HG03135 (cell line): Measurements from ENCODE around the gene CLDN1.

ENCODE experiments used
- ATAC-seq: cut with Tn5 transposase; IDR thresholded peaks from one replicate; pipeline ENCODE4 v1.9.1; 2021; ENCODE audit warnings: mild to moderate bottlenecking, moderate library complexity; ENCODE audit not compliant: unreplicated experiment

The CLDN1 gene

DNA sequence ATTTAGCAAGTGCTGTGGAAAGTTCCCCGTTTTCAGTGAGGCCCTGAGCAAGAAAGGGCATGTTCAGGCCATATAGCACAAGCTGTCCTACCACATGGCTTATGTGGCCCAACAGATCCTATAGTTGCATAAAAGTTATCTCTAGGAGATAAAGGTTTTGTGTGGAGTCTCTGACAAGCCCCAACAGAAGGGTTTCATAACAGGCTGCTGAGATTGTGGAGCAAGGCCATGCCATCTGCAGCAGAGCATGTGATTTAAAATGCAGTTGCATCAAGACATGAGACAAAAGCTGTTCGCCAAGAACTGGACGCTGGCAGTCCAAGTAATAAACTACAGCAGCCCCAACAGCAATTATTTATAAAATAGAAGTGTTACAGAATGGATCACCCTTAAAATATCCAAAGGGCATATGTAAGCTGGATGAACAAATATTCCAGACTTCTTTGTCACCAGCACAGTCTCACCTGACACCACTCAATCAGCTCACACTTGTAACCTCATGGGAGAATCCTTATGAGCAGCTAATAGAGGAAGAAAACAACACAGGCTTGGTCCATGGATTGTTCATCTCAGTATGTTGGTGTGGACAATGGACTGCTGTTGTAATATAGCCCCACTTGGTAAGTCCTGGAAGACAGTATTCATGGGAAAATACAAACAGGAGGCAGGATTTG, 14.4 kb upstream of the CLDN1 start:
- ATAC-seq: no peak

DNA sequence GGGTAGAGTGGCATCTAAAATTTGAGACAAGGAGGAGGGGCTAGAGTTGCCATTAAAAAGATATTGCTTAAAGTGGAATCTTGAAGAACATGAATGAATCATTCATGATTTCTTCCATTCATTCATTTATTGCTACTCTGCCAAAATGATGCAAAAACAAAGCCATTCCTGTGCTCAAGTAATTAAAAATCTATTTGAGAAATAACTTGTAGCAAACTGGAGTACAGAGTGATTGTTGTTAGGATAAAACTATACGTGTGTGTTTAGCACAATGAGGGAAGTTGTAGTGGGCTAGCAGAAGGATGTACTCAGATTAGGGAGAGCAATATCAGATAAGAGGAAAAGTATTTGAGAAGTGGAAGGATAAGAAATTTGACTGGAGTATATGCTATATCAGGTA, 11.7 kb upstream of the CLDN1 start:
- no peak for ATAC-seq

DNA sequence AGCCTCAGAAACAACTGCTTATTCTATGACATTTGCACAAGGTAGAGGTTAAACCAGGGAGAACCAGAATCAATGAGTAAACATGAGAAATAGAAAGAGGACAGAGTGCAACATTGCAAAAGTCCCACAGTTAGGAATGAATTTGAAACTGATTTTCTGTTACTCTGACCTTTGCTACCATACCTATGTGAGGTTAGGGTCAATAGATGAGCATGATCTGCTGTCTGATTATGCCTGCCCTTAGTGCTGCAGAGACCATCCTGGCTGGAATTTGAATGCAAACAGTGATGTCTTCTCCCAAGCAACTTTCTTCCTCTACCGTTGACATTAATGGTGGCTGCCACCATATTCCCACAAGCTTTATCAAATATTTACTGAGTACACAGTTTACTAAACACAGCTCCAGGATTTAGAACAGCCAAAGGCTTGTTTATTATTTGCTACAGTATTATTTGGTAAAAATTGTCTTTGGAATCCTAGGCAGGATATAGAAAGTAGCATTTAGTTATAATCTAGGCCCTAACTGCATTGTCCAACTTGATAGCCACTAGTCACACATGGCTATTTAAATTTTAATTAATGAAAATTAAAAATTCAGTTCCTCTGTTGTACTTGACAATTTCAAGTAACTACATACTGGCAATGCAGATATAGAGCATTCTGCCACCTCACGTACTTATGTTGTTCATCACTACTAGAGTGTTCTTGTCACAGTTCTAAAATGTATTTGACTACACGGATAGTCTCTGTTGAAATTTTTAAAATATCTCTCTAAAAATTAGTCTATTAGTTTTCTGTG, 8.9 kb upstream of the CLDN1 start:
- ATAC-seq: no peak

DNA sequence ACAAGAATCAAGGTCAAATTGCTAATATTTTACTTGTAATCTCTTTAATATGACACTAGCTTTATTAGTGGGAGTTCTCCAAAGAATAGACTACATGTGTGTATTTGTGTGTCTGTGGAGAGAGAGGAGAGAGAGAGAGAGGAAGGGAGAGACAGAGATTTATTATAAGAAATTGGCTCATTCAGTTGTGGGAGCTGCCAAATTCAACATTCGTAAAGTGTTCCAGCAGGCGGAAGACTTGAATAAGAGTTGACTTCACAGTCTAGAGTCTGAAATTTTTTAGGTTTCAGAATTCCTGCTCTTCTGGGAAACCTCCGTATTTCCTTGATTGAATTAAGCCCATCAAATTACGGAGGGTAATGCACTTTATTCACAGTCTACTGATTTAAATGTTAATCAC, 4.7 kb upstream of the CLDN1 start:
- ATAC-seq: no peak

DNA sequence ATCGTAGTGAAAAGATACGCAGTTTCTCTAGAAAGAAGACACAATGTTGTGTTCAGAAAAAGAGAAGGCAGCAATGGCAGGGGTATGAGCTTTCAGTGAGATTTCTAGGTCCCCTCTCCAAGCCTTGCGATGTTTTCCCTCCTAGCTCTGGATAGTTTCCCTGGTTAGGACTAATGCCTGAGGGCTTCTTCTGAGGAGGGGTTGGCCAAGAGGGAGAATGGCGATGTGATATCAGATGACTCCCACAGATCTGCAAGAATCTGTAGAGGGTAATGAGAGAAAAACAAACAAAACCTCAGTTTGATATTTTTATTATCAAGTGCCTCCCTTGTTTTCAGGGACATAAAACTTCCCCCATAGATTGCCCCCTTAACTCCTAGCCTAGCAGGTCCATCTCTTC, 4.1 kb upstream of the CLDN1 start:
- ATAC-seq: no peak

DNA sequence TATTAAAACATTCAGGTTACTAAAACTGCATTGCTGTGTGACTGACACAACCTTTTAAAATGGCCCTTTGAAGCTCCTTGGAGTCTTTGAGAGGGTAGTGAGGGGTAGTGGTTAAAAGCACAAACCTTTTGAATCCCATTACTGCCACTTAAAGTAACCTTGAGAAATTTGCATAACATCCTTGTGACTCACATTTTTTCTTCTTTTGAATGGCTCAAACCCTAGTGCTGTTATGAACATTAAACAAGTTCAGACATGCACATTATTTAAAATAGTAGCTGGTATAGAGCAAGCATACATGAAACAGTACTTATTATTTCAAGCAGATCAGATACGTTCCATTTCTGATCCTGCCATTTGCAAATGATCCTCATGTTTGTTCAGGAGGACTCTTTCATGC, 3.7 kb upstream of the CLDN1 start:
- no peak for ATAC-seq

DNA sequence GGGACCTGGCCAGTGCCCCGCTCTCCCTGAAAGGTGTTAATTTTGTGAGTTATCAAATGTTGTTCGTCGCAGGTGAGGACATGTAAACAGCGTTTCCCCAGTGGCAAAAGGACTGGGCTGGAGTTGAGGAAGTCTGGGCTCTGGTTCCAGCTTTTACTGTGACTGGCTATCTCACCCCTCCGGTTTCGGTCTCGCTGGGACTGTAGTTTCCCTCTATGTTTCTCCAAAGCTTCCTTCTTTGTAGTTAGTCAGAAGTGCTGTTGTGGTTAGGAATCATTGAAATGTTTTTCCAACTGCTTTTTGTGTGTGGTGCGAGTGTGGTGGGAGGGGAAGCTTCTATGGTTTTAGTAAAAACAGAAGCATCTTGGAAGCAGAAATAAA, 990 bp upstream of the CLDN1 start:
- ATAC-seq: no peak

DNA sequence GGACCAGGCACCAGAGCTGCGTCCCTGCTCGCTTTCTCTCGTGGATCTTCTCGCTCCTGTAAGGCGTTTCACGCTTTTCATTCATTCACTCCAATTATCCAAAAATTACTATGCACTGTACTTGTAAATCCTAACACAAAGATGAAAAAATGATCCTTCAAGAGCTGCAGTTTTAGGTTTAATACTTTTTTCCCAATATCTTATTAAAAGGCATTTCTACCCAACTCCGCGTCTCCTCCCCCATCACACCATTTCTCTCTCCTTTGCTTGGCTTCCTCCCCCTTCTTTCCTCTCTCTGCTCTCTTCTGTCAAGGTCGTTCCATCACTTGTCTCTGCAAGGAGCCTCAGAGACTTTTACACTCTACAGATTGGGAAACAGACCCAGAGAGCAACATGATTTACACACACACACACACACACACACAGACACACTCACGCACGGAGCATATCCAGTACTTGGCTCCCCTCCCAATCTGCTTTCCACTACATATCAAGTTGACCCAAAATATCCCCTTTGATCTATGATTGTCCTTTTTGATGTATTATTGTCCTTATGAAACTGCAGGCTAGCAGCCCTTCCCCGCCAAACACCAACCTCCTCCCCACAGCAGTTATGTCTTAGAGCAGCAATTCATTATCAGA, 479 bp upstream of the CLDN1 start:
- no peak for ATAC-seq

DNA sequence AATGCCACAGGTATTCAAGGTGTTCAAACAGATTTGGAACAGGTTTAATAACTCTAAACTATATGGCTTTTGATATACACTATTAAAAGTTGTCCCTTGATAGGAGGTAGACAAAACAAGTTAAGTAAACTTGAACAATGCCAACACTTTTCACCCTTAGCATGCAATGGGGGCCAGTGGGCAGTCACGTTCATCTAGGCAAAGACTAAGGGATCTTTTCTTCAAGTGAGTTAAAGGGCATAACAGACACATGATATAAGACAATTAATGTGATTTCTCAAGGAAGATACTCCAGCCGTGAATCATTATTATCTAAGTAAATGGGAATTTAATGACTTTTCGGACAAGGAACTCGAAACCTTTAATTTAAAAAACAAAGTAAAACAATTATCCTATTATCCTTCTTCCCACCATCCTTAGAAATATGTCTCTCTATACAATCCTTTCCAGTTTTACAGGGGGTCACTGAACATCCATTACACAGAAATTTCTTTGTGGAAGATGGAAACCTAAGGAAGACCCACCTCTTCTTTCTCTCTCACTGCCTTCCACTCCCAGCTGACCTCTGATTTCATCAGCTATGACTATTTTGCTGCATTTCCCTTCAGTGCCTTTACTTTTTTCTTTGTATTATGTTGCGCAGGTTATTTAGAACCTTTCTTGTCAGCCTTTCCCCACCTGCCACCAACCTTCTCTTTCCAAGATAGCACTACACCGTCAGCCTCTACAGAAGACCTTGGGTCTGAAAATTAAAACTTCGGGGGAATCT, 1.5 kb downstream of the CLDN1 start:
- ATAC-seq: no peak

DNA sequence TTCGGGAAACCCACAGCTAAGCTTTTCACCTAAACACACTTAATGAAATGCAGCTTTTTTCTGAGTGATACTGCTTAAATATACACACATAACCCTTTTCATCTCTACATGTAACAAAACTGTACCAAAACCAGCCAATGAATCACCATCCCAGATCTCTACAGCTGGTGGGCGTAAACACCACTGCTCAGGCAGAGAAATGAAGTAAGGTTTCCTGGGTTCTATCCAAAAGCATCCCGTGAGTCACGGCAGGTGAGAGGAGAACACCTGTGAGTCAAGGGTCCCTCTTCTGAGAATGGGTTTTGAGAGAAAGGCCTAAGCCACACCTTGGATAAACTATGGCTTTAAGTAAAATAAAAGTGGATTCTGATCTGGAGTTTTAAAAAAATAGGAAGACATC, 2.6 kb downstream of the CLDN1 start:
- no peak for ATAC-seq

DNA sequence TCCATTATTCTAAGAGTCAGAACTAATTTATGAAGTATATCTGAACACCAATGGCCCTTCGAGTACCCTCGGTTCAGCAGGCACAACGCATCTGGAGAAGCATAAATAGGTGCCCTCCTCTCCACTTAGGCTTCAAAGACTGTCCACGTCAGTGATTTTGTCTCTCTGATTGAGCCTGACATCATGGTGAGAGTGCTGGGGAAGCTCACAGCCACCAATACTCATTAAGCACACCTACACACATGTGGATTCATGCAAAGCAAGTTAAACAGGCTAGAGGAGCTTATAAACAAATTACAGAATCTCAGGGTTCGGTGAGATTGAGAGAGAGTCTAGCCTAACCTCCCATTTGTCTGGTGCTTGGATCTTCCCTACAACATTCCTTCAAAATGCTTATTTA, 3.6 kb downstream of the CLDN1 start:
- ATAC-seq: no peak

DNA sequence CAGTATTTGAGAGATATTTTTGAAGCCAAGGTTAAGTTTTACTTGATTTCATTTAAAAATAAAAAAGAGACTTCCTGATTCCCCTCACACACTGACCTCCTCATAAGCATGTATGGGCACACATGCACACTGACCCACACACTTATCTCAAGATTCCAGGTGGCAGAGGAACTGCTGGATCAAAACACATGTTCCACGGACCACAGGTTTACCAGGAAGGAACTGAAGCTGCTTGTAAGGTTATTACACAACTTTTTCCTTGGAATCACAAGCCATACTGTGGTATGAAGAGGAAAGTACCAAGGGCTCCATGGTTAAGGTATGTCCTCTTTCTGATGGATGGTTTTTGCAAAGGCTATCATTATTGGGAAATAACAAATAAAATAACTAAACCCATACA, 7.5 kb downstream of the CLDN1 start:
- no peak for ATAC-seq

DNA sequence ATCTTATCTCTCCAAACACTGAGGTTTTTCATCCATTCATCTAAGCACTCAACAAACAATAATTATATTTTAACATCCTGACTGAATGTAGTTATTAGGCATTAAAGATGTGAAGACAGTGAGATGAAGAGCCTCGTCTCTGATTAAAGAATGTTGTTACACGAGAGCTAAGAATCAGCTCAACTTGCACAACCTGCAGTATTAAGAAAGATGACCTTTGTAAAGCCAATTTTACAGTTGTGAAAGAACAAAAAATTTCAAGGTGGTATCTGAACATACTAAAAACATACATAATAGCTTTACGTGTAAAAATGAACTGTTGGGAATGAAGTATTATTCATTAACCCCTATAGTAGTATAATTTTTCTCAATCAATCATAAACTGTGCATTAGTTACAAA, 12.8 kb downstream of the CLDN1 start:
- ATAC-seq: no peak

DNA sequence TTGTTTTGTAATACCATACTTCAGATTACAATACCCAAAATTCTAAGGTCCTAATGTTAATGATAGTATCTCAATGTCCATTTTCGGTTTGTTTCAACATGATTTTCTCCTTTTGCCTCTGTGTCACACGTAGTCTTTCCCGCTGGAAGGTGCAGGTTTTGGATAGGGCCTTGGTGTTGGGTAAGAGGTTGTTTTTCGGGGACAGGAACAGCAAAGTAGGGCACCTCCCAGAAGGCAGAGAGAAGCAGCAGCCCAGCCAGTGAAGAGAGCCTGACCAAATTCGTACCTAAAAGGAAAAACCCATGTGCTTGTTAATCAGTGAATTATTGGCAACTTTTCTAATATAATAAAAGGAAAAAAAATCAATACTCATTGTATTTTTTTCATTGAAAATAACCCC, 14.1 kb downstream of the CLDN1 start:
- no peak for ATAC-seq

DNA sequence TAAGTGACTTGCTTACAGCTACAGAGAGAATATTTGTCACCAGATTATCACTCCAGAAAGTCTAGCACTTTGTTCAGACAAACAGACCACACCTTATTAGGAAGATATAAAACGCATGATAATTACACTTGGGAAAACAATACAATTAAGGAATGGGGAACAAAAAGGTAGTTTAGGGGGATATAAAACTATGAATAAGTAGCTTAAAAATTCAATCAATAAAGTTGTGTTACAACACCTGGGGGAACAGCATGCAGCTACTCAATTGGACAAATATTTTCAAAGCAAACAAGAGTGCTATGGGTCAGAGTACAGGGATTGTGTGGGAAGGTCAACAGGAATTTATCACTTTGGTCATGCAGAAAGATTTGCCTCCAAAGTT, 15.1 kb downstream of the CLDN1 start:
- ATAC-seq: no peak

DNA sequence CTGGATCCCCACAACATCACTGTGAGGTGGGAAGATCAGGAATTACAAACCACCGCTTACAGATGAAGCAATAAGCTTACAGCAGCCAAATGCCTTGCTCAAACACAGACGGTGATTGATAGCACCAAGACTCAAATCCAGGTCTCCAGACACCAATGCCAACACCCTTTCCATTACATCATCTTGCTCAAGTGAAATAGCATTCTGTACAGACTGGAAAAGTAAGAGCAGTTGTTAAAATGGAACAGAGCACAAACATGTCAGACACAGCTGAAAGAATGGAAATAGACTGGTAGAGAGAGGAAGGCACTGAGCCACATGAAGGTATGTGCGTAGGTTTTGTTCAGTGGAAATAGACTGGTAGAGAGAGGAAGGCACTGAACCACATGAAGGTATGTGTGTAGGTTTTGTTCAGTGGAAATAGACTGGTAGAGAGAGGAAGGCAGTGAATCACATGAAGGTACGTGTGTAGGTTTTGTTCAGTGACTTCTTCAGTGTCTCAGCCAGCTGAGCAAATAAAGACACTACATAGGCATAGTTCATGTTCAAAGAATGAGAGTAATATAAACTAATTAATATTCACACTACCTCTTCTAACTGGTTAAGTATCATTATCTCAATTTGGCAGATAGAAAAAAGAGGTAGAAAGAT, 15.6 kb downstream of the CLDN1 start:
- no peak for ATAC-seq

DNA sequence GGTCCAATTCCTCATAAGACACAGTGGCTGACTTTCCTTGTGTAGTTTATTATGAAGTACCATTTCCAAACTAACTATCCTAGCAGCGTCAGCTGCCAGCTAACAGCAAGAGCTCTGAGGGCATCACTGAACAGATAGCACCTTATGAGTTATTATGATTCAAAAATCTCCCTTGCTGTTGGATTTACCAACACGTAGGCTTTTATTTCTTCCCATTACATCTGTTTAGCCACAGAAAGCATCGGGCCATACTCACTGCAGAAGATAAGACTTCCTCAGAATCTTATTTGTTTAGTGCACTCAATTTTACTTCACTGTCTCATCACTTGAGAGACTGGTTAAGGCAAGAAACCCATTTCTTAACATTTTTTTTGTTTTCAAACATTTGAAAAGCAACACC, 16.2 kb downstream of the CLDN1 start:
- ATAC-seq: no peak

DNA sequence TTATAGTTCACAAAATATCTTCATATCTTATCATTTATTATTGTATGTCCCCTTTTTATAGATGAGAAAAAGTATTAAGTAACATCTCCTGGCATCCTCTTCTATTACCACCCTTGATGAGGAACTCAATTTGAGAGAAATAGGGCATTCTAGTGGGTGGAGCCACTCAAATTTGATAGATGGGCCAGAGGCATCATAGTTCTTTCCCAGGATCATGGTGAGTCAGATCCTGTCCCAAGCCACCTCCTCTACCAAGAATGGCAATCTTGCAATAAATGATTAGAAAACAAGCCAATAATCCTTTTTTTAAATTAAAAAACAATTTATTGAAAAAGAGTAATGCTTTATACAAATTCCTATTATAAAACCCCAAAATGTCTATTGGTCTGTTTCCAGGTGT, 16.8 kb downstream of the CLDN1 start:
- no peak for ATAC-seq

DNA sequence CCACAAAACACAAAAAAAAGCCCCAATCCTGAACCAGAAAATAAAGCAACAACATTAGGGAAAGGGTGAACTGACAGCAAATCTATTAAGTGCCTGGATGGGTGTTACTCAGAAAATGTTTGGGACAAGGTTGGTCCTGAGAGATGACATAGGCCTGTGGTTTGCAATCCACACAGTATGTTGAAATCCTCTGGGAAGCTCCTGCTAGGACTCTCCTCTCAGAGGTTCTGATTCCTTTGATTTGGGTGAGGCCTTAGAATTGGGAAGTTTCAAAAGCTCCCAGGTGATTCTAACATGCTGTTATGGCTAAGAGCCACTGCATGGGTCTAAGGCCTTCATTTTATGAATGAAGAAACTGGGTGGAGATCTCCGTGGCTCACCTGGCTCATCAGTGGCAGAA, 18.4 kb downstream of the CLDN1 start:
- ATAC-seq: no peak

DNA sequence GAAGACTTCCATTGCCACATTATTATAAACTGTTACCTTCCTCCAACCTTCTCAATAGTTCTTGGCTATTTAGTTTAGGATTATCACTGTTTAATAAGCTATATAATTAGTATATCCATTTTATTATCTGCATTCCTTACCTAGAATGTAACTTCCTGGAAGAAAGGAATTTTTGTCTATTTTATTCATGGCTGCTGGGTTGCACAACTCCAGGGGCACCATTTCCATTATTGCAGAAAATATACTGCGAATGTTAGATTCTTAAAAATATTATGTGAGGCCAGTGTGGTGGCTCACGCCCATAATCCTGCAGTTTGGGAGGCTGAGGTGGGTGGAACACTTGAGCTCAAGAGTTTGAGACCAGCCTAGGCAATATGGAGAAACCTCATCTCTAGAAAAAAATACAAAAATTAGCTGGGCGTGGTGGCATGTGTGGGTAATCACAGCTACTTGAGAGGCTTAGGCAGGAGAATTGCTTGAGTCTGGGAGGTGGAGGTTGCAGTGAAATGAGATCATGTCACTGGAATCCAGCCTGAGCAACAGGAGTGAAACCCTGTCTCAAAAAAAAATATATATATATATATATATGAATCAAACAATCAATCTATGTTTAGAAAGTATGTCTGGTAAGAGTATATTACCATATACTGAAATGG, 19.9 kb downstream of the CLDN1 start:
- no peak for ATAC-seq

DNA sequence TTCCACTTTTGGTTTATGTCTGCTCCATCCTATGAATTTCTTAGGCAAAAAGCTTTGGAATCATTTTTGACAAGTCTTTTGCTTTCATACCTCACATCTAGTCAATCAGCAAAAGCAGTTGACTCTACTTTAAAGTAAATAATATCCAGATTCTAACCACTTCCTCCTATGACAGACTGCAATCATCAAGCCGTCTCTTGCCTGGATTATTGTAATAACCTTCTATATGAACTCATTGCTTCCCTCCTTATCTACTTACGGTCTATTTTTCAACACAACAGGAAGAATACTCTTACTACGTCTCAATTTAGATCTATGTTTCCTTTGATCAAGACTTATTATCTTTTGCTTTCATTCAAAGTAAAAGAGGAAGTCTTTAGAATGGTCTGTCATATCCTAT, 20.7 kb downstream of the CLDN1 start:
- ATAC-seq: no peak
